GM21367 (cell line): ENCODE measurements around the gene OR6N2.

Experiments
- ATAC-seq: cut with Tn5 transposase; IDR thresholded peaks from one replicate; pipeline ENCODE4 v1.9.1; 2021; ENCODE audit not compliant: unreplicated experiment

OR6N2 gene

DNA sequence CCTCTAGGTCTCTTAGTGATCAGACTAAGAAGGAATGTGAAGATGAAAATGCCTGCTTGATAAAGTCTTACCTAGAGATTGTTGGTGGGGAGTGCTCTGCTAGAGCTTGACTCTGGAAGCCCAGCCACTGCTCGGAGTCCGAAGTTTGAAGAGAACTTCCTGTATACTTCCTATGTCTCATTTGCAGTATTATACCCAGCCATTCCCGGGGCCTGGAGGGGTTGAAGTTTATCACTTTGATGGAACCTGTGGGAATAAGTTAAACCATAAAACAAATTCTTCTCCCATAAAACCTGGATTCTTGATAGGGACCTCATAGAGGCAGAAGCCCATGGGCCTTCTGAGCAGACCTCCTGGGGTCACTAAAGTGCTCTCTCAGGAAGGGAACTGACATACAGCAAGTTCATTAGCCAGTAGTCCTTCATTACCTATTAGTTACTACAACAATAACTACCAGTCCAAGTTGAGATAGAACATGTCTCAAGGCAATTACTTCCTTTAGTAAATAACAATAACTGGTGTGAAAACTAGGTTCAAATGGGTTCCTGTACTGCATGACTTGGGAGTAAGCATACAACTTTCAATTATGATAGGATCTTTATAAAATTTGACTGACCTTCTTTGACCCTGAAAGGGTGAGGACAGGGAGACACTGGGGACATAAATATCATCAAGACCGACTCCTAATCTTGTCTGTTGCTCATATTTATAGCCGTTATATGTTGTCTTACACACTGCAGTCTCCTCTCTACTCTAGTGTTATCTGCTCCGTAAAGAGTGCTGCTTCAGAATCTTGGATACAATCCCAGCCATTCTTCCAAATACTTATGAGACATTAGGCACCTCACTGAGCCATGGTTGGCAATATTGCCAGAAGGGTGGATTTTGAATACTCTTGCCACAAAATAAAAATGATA lies 8.8 kb downstream of the OR6N2 start, which contains the start of gene OR6N1:
TSS of gene OR6N1 (minus strand) at position 246 of the 917 bp plus-strand sequence. CDS start 5,513 bp downstream, outside the sequence.
- no peak for ATAC-seq

DNA sequence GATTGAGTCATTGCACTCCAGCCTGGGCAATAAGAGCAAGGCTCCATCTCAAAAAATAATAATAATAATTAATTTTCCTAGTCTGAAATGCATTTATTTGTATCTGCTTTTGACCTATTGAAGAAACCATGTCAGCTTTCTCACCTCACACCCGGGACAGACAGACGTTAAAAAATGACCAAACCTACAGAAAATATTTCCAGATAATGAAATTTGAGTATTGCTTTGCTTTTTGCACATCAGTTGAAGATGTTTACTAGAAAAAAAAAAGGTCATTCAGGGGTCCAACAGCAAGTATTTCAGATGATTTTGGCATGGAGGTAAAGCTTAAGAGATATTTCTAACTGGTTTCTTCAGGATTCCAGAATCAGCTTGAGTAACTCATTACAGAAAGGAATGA lies 26.6 kb downstream of the OR6N2 start, which contains the start of gene OR6K6:
TSS of gene OR6K6 (plus strand) at position 301 of the 400 bp plus-strand sequence. CDS start 168 bp downstream, outside the sequence.
- no peak for ATAC-seq

DNA sequence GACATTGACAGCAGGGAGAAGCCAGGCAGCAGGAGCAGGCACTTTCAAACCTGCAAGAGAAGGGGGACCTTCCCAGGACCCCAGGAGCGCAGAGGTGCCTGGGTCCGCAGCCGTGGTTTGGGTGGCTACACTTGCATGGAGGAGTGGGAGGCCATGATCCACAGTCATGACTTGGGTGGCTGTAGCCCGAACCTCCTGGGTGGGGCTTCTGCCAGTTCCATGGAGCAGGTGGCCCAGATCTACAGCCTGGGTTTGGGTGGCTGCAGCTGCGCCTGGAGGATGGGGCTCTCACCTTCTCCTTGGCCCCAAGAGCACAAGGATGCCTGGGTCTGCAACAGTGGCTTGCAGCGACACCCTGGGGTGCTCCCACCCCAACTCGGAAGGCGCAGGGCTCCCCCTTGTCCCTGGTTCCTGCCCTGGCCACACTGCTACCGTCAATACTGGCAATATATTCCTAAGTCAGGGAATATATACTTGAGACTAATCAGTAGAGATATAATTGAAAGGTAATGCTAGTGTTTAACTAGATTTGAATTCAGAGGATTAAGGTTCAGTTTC lies 28.8 kb downstream of the OR6N2 start:
- no peak for ATAC-seq

DNA sequence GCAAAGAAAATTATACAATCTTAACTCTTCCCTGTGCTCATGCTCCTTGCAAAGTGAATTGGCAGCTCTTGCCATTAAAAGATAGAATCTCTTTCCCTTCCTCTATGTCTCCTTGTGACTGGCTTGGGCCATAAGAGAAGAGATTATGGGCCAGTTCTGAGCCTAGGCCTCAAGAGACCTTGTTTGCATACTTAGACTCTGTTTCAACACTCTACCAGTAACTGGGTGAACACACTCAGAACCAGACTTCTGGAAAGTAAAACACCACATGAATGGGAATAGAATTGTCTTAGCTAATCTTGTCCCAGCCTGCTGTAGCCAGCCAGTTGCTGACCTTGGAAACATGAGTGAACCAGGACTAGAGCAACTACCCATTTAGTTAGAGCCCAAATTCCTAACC lies 45.2 kb downstream of the OR6N2 start:
- no peak for ATAC-seq

DNA sequence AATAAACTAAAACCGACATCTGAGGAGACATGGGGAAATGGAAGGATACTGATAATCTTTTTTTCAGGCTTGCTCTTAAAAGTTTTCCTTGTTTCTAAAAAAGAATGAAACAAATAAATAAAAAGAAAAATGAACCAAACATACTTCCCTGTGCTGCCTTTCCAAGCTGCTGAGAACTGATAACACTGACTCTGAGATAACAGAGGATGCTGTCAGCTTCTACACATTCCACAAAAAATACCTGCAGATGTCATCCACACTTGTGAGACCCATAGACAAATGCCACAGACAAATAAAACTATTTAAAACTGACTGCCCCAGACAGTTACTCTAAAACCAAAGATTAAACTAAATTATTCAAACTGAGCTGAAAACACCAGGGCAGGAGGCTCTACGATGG lies 48.5 kb downstream of the OR6N2 start:
- ATAC-seq, result no peak

DNA sequence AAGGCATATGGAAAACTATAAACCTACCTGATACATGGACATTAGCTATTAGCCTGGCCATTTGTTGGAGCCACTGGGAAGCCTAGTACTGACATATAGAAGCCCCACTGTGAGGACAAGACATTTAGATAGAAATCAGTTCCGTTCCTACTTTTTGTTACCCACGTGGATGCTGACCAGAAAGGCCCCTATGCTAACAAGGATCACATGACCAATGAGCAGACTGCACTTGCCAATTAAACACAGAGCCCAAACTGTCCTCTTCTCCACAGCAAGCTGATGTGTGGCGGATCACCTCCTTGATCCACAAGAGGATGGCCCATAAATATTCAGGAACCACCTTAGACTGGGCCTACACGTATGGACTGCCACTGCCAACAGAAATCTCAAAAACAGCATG lies 49.3 kb downstream of the OR6N2 start:
- no peak for ATAC-seq

DNA sequence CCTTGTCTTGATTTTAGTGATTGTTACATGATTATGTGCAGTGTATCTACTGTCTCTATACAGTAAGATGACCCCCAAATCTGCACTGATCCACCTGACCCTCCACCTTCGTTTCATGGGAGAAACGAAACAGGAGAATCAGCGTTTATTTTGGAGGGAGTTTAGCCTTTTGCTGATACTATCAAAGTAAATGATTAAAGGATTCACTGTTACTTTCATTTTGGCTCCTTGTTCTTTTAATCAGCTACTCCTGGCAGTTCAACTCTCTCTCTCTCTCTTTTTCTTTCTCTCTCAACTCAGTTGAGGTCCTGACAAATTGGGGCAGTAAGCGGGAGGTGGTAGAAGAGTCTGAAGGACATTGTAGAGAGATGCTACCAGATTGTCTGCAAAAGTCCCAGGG lies 50.6 kb downstream of the OR6N2 start:
- ATAC-seq, result no peak

DNA sequence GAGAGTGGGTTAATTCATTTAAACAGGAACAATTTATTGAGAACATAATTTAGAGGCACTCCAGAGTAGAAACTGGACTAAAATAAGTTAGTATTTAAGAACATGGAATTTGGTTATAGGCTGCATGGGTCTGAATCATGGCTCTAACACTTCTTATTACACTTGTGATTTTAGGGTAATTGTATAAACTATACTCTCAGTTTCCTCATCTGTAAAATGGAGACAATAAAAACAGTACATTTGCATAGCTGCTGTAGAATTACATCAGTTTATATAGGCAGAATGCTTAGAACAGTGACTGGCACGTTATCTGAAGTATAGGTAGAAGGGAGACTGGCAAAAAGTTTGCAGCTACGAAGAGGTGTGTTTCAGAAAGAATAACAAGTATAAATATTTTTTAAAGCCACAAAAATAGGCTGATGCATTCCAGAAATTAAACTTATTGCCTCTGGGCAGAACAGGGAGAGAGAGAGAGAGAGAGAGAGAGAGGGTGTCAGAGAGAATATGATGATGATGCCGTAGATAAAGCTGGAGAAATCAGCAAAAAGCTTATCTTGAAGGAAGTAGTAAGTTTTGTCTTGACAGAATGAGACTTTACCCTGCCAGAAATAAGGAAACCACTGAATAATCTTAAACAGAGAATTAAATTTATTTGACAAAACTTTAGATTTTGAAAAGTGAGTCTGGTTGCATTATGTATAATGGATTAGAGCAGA lies 52.3 kb downstream of the OR6N2 start:
- ATAC-seq, result no peak

DNA sequence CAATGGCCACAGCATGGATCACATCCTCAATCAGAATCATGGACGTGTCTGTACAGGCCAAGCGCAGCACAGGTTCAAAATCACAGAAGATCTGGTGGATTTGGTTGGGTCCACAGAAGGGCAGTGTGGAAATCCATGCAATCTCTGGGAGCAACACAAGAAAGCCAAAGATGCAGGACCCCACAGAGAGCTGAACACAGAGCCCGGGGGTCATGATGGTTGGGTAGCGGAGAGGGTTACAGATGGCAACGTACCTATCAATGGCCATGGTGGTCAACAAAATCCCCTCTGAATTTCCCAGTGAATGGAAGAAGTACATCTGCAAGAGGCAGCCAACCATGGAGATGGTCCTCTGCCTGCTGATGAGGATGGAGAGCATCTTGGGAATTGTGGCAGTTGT lies 56.6 kb downstream of the OR6N2 start:
- ATAC-seq, result no peak
